ENCODE results near the gene TFPT. TPM values are rescaled to one million over a fixed set of nuclear protein-coding genes. Genes with fewer than 3 reads are reported as not detected.

TFPT gene
- total RNA-seq, 1 donor from 2014 or later, result 39.6 TPM

DNA sequence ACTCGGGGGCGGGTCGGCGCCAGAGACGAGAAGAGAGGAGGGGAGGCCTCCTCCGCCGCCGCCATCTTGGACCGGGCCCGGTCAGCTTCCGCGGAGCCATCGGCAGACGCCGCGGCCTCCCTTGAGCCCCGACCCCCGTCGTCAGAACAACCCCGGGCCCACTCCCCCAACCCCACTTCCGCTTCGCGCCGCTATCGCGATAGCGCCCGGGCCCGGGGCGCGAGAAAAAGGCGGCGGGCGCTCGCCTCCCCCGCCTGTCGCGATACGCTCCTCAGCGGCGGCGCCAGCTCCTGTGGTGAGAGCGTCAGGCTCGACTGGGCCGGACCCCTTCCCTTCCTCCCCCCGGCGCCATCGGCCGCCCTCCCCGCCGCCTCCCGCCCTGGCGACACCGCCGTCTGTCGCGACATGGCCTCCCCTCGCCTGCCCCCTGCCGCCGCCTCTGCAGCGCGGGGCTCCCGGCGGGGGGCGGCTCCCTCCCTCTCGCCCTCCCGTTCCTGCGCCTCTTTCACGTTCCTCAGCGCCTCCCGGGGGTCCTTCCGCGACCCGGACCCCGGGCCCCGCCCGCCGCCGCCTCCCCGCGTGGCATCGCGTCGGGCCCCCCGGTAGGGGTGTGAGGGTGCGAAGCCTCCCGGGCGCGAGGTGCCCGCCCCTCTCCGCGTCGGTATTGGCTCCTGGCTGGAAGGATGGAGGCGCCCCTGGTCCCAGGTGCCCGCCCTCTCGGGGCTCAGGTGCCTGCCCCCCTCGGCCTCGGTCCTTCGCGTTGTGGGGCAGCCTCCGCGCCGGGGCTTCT lies 22.4 kb upstream of the TFPT start, which contains the start of gene CNOT3:
Gene CNOT3 (plus strand): TSS at position 64 of the 790 bp plus-strand sequence. CDS start 5,217 bp downstream, outside the sequence.
- peak; percentile 22 for TF ChIP-seq CTCF (conservative IDR thresholded peaks at IDR 0.05; ENCODE audit: low read depth, low read length)
- no peak for DNase-seq (ENCODE audit: low read depth)
- peak within 1 kb of the TSS; percentile 88 for H3K4me3 ChIP-seq (ENCODE audit: low read depth, low read length)

GRCh38 chr19:54136864-54137698 lies 21.6 kb upstream of the TFPT start:
- no peak for TF ChIP-seq CTCF (conservative IDR thresholded peaks at IDR 0.05; ENCODE audit: low read depth, low read length)
- peak; percentile 99 for DNase-seq (ENCODE audit: low read depth)
- H3K4me3 ChIP-seq (ENCODE audit: low read depth, low read length), result peak overlapping the region; percentile 88

DNA sequence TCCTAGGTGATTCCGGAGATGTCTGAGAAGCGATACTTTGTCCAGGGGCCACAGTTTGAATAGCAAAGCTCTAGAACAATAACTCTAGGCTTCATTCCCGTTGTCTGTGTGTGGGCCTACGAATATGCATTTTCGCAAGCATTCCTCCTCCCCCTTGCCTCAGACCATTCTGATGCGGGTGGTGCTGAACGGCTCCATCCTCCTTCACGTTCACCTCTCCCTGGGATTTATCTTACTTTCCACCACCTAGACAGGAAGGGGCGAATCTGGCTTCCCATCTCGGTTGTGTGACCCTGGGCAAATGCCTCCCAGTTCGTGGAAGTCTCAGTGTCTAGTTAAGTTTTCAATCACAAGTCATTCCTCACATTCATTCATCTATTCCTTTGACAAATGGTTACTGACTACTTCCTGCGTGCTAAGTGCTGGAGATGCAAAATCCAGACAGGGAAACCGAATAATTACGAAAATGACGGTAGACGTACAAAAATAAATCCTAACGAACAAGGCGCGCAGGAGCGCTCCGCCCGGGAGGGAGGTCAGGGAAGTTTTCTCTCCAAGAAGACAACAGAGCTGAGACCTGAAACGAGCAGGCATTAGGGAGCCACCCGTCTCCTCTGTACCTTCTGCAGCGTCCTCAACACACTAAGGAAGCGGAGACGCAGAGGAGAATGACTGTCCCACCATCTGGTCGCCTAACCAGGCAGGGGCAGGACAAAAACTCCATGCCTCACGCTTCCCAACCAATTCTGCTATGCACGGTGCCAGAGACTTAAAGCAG lies 20.8 kb upstream of the TFPT start:
- no peak for TF ChIP-seq CTCF (conservative IDR thresholded peaks at IDR 0.05; ENCODE audit: low read depth, low read length)
- H3K4me3 ChIP-seq (ENCODE audit: low read depth, low read length), result peak overlapping the region; percentile 70
- peak; percentile 9 for DNase-seq (ENCODE audit: low read depth)

DNA sequence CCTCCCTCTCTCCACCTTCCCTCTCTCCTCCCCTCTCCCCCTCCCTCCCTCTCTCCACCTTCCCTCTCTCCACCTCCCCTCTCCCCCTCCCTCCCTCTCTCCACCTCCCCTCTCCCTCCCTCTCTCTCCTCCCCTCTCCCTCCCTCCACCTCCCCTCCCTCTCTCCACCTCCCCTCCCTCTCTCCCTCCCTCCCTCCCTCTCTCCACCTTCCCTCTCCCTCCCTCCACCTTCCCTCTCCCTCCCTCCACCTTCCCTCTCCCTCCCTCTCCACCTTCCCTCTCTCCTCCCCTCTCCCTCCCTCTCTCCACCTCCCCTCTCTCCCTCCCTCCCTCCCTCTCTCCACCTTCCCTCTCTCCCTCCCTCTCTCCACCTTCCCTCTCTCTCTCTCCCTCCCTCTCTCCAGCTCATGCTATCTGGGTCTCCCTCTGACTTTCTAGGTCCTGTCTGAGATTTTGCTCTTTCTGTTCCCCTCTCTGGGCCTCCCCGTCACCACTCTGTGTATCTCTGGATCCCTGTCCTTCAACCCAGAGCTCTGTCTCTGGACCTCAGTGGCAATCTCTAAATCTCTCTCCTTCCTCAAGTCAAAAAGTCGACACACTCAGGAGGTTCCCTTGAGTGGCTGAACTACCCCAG lies 18.6 kb upstream of the TFPT start:
- TF ChIP-seq CTCF (conservative IDR thresholded peaks at IDR 0.05; ENCODE audit: low read depth, low read length), result no peak
- no peak for DNase-seq (ENCODE audit: low read depth)
- no peak overlapping the region for H3K4me3 ChIP-seq (ENCODE audit: low read depth, low read length)

DNA sequence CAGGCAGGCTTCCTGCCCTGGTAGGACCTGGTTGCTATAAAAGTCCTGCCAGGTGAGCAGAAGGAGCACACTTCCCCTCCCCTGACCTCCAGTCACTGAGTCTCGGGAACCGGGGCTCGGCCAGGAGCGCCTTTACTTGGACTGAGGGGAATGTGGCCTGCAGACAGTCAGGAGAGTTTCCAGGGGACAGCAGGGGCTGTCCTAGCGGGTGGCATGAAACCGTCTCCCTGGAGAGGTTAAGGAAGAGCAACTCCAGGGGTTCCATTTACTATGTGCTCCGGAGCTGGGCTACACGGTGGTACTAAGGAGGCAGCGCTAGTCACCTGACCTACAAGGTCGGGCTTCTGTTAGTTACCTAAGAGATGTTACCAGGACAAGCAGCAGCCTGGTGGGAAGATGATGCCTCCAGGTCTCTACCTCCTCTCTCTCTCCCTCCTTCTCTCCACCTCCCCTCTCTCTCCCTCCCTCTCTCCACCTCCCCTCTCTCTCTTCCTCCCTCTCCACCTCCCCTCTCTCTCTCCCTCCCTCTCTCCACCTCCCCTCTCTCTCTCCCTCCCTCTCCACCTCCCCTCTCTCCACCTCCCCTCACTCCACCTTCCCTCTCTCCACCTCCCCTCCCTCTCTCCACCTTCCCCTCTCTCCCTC lies 18.0 kb upstream of the TFPT start:
- TF ChIP-seq CTCF (conservative IDR thresholded peaks at IDR 0.05; ENCODE audit: low read depth, low read length), result no peak
- H3K4me3 ChIP-seq (ENCODE audit: low read depth, low read length), result no peak overlapping the region
- DNase-seq (ENCODE audit: low read depth), result no peak

- no peak for DNase-seq (ENCODE audit: low read depth)
- no peak for TF ChIP-seq CTCF (conservative IDR thresholded peaks at IDR 0.05; ENCODE audit: low read depth, low read length)
- no peak overlapping the region for H3K4me3 ChIP-seq (ENCODE audit: low read depth, low read length)
These were observed 14.2 kb upstream of the TFPT start for GRCh38 chr19:54129617-54129996.

Data from epithelial cell of proximal tubule (primary cell).